ENCODE results near the gene CACNA2D1.

The CACNA2D1 gene

GRCh38 chr7:82331234-82331633 lies 112.3 kb downstream of the CACNA2D1 start:
- DNase-seq: no peak

DNA sequence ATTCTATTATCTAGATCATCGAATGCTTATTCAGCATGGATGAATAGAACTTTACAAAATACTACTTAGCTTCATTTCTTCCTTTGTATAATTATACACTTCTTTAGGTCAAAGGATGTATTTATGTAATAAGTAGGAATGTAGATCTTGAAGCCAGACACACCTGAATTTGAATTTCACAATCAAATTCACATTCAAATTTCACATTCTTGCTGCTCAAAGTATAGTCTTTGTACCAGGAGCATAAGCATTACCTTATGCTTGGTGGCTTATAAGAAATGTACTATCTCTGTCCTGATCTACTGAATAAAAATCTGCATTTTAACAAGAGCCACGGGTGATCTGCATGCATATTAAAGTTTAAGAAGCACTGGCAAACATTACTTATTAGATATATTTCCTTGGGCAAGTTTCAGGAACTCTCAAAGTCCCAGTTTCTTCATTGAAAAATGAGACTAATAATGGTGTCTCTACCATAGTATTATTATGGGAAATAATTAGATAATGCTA lies 112.8 kb downstream of the CACNA2D1 start:
- DNase-seq: no peak

DNA sequence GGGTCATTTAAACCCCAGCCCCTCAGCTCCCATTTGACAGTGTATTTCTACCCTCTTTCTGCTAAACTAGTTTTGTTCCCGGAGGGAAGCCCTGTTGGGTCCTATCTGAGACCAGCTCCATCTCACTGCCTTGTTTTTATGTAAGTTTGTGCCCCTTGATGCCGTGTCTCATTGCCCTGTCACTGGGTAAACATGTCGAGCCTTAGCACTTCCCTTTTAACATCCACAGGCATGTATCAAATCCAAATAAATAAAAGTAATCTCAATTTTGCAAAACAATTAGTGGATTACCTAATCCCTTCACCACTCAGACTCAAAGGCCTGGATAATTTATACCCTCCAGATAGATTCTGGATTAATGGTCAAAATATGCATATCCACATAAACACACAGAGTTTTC lies 115.7 kb downstream of the CACNA2D1 start:
- DNase-seq: no peak

- DNase-seq: no peak
These were observed 118.2 kb downstream of the CACNA2D1 start for GRCh38 chr7:82325416-82325815.

GRCh38 chr7:82323806-82324205 lies 119.8 kb downstream of the CACNA2D1 start:
- no peak for DNase-seq

DNA sequence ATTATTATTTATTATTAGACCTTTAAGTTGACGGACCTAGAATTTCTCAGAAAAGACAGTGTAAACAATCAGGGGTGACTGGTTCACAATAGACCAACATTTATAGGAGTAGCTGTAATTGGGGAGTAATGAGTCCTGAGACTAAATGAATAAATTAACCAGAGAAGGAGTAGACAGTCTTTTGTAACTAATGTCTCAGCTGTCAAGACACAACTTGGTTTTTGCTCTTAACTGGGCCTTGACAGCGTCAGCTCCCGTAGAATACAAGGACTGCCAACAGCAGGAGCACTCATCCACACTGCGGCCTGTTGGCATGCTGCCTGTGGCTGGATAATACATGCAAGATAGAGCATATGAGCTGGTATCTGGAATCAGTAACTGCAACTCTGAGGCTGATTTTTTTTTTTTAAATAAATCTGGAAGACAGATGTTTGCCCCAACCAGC lies 123.9 kb downstream of the CACNA2D1 start:
- no peak for DNase-seq

DNA sequence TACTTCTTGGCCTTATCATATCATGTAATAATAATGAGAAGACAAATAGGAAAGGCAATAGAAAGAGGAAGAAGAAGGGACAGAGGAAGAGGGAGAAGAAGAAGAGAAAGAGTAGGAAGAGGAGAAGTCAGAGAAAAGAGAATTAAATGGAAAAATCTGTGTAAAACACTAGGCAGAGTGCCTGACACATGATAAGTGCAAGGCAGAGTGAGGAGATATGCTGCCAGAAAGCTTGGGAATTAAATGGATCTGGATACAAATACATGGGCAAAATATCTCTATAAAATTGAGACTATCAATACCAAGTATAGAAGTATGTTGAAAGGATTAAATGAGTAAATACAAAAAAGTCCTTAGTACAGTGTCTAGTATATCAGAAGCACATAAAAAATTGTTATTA lies 124.8 kb downstream of the CACNA2D1 start:
- DNase-seq: no peak

DNA sequence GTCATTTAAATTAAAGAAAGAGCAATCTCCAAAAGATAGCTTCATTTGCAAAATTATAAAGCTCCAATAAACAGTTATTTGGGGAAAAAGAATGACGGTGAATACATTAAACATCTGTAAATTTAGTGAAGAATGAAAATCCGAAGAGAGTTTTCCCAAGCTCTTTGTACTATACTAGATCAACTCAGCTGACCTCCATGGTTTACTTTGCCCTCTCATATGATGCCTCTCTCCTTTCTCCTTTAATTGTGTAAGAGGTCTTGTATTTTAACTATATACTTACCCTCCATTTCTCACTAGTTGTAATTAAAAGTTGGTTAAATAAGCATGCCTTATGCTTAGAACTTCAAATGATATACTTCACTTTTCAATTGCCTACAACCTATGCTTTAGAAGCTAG lies 125.8 kb downstream of the CACNA2D1 start:
- DNase-seq: no peak

DNA sequence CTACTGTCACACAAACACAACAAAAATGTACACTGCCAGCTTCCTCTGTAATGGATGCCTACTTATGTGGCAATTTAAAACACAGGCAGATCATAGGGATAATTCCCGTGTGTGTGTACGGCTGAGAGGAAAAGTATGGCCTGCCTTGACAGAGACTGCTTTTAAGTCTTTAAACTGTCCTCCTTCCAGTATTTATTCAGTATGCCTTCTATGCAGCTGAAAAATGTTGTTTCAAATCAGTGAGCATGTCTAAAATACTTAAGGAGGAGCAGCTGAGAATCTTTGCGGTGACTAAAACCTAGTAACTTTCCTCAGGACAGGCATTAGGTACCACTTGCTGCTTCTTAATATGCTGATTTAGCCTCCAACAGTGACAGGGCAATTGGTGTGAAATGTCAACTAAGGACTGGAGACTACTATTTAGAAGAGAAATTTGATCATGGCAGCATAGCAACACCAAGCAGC lies 126.3 kb downstream of the CACNA2D1 start:
- DNase-seq: no peak

- DNase-seq: no peak
These were observed 130.3 kb downstream of the CACNA2D1 start for GRCh38 chr7:82313269-82313668.

GRCh38 chr7:82312646-82313045 lies 130.9 kb downstream of the CACNA2D1 start:
- no peak for DNase-seq

- no peak for DNase-seq
These were observed 138.1 kb downstream of the CACNA2D1 start for GRCh38 chr7:82305347-82306005.

GRCh38 chr7:82294865-82295264 lies 148.7 kb downstream of the CACNA2D1 start:
- no peak for DNase-seq

DNA sequence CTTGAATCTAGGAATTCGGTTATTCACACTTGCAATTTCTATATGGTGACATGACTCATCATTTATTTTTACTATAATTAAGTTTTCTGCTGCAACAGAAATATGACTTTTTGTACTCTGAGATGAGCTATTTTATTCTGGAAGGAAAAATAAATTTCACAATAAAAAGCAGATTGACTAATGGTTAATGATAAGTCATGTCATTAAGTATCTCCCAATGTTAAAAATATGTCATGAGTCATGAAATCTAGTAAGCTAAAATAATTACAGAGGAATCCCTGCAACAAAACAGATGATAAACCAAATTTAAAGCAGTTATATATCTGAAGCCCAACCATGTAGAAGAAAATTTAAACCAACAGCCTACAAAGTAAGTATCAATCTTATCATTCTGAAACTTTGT lies 149.2 kb downstream of the CACNA2D1 start:
- DNase-seq: no peak

DNA sequence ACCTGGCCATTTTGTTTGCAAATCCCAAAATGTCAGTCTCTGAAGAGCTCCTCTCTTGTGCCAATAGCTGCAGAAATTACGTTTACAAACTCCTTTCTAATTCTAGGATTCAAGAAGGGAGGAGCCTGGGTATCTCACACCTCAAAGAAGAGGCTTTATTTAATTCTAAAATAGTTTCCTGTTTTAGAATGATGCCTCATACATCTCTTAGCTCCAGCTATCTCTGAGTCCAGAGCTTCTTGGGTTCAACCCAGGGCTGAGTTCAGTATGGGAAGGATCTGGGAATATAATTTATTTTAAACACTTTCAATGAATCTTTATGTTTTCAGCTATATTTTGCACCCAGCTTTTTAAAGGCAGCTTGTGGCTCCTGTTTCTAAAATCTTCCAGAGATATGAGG lies 150.1 kb downstream of the CACNA2D1 start:
- no peak for DNase-seq

GRCh38 chr7:82291931-82292330 lies 151.6 kb downstream of the CACNA2D1 start:
- DNase-seq: no peak

DNA sequence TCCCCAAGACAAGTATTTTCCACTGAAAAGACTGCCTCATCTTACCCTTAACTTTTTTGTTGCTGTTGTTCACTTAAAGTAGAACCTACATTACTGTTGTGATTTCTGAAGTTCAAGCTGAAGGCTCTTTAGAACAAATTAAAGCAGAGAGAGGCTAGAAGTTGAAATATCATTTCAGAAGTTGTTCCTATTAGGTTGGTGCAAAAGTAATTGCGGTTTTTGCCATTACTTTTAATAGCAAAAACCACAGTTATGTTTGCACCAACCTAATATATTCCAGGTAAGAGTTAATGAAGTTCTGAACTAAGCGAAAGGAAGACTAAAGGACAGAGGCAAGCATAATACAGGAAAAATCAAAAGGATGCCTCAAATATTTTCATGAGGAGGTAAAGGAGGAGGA lies 153.7 kb downstream of the CACNA2D1 start:
- DNase-seq: no peak

DNA sequence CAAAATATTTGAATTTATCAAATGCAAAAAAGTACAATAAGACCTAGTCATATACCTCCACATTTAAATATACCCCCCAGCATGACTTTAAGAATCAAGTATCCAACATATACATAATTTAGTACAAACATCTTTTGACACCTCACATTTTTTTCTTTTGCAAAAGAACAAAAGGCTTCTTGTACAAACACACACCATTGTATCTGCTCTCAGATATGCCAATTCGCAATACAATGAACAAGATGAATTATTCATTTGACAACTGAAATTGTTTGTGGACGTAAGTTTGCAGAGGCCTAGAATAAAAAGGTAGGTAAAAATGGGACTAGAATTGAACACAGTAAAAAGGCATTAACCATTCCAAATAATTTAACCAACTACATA lies 154.4 kb downstream of the CACNA2D1 start:
- no peak for DNase-seq

- no peak for DNase-seq
These were observed 156.8 kb downstream of the CACNA2D1 start for GRCh38 chr7:82286798-82287140.

- no peak for DNase-seq
These were observed 157.3 kb downstream of the CACNA2D1 start for GRCh38 chr7:82286096-82286797.

- no peak for DNase-seq
These were observed 158.5 kb downstream of the CACNA2D1 start for GRCh38 chr7:82284936-82285519.

- DNase-seq: no peak
These were observed 168.2 kb downstream of the CACNA2D1 start for GRCh38 chr7:82275342-82275741.

DNA sequence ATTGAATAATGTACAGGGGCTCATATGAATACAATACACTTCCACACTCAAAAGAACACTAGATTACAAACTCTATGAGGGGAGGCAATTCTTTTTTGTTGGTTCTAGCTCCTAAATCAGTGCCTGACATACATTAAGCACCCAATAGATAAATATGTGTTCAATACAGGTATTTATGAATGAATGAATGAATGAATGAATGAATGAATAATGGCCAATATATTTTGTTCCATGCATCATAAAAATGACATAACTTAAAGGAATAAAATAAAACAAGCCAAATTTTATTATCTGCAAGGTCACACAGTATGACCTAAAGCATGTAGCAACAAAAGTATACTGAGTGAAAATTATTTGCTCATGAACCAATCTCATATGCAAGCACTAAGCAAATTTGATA lies 168.9 kb downstream of the CACNA2D1 start:
- DNase-seq: no peak

DNA sequence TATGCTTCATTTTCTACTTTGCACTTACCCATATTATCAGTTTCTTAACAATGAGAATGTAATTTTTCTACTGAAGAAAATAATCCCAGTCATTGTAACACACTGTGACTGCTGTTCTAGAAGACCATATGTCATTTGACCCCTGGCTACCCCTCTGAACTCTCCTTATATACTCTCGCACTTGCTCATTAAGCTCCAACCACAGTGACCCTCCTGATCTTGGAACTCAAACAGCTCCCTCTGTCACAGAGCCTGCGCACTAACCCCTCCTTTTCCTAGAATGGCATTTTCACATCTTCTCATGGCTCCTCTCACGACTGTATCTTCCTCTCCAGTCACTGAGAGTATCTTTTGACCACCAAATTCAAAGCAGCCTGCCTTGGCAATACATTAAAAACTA lies 169.7 kb downstream of the CACNA2D1 start:
- no peak for DNase-seq
